Left ventricle myocardium inferior (tissue), 1 donor: Measurements from ENCODE around the gene TNS2. TPM values are rescaled to one million over a fixed set of nuclear protein-coding genes. Genes with fewer than 3 reads are reported as not detected.

Experiments
- DNase-seq: peaks from one replicate; pipeline ENCODE4 v3.0.0-alpha.2; 2020
- H3K27ac ChIP-seq: fragments of 200-600 bp; replicated peaks from 2 replicates; pipeline ENCODE4 v1.8.0; 2021
- H3K27me3 ChIP-seq: fragments of 200-600 bp; 2 replicates; pipeline ENCODE4 v1.8.0; 2021; ENCODE audit warnings: low read depth
- H3K36me3 ChIP-seq: fragments of 200-600 bp; 2 replicates; pipeline ENCODE4 v1.8.0; 2021
- H3K4me1 ChIP-seq: fragments of 200-600 bp; 2 replicates; pipeline ENCODE4 v1.8.0; 2021
- H3K4me3 ChIP-seq: fragments of 200-600 bp; 2 replicates; pipeline ENCODE4 v1.8.0; 2021; ENCODE audit warnings: mild to moderate bottlenecking, moderate library complexity
- H3K9me3 ChIP-seq: fragments of 200-600 bp; replicated peaks from 2 replicates; pipeline ENCODE4 v1.8.0; 2021
- CTCF ChIP-seq: fragments of 200-600 bp; IDR thresholded peaks from 2 replicates; pipeline ENCODE4 v1.8.0; 2021; ENCODE audit warnings: antibody characterized with exemption, mild to moderate bottlenecking, borderline replicate concordance
- intact Hi-C: fragments of 100-400 bp; cut with micrococcal nuclease; formaldehyde crosslinking; loops from one replicate; pipeline ENCODE4 v1.11.0; 2022
- total RNA-seq: library from RNA; stranded (reverse); fragmentation: NEBNext Ultra II Directional; extraction: Animal tissue kit (Norgen Biotek cat#: 25700); gene quantifications from one replicate; pipeline ENCODE4 v1.2.1, GENCODE V29; 2021
- donor health status: DM: no; HTN: yes; CAD: no; lungs with severe emphysema.

Gene TNS2
- total RNA-seq, 1 donor from 2014 or later: 109 TPM

GRCh38 chr12:53064613-53065436 lies 15.0 kb downstream of the TNS2 start:
- Histone ChIP-seq H3K9me3 (no peaks in the 10 kb centered on the region), H3K27me3 (no peaks in the 10 kb centered on the region), H3K4me3 (no peak overlapping the region), H3K4me1 (peaks cover 100% of the 10 kb centered on the region), H3K27ac (peak overlapping the region; percentile 100), H3K36me3 (peaks cover 64% of the 10 kb centered on the region)
- intact Hi-C loops: loop anchor here (5.0 kb wide), 2 partner anchors 37 to 132 kb away; partner anchors contain the start of gene SOAT2
- TF ChIP-seq CTCF: no peak
- DNase-seq: no peak

- H3K27ac ChIP-seq: peak overlapping the region; percentile 100
- H3K27me3 ChIP-seq: no peaks in the 10 kb centered on the region
- intact Hi-C loops: loop anchor here (5.0 kb wide), 2 partner anchors 37 to 132 kb away; partner anchors contain the start of gene SOAT2
- H3K9me3 ChIP-seq: no peaks in the 10 kb centered on the region
- H3K36me3 ChIP-seq: peaks cover 58% of the 10 kb centered on the region
- H3K4me1 ChIP-seq: peaks cover 100% of the 10 kb centered on the region
- no peak for DNase-seq
- peak overlapping the region; percentile 31 for H3K4me3 ChIP-seq
- TF ChIP-seq CTCF: no peak
Observed at GRCh38 chr12:53065470-53065869, 15.6 kb downstream of the TNS2 start.

- Histone ChIP-seq H3K36me3 (peaks cover 50% of the 10 kb centered on the region), H3K27me3 (no peaks in the 10 kb centered on the region), H3K27ac (peak overlapping the region; percentile 100), H3K4me1 (peaks cover 100% of the 10 kb centered on the region), H3K4me3 (peak overlapping the region; percentile 31), H3K9me3 (no peaks in the 10 kb centered on the region)
- intact Hi-C loops: loop anchor here (5.0 kb wide), 2 partner anchors 36 to 131 kb away; partner anchors contain the start of gene SOAT2
- peak; percentile 81 for DNase-seq
- peak; percentile 94 for TF ChIP-seq CTCF
Observed at GRCh38 chr12:53065975-53066931, 16.4 kb downstream of the TNS2 start.

GRCh38 chr12:53067074-53067992 lies 17.5 kb downstream of the TNS2 start:
- TF ChIP-seq CTCF: no peak
- Histone ChIP-seq H3K27me3 (no peaks in the 10 kb centered on the region), H3K27ac (peak overlapping the region; percentile 100), H3K4me3 (no peak overlapping the region), H3K4me1 (peaks cover 100% of the 10 kb centered on the region), H3K36me3 (peaks cover 39% of the 10 kb centered on the region), H3K9me3 (no peaks in the 10 kb centered on the region)
- no peak for DNase-seq
- intact Hi-C loops: loop anchor here (5.0 kb wide), 2 partner anchors 35 to 130 kb away; partner anchors contain the start of gene SOAT2
